Measurements from ENCODE around the gene RBM45. TPM values are rescaled to one million over a fixed set of nuclear protein-coding genes. Genes with fewer than 3 reads are reported as not detected.

The RBM45 gene
- total RNA-seq, 2 experiments from 2014 or later, result 5.7 to 5.8 TPM

Other genes starting within 250 kb of the RBM45 start
- gene PDE11A, start 39.7 kb upstream of the RBM45 start, total RNA-seq, result not detected
- 1 to 10 TPM; 1.9 to 2.3 TPM for gene OSBPL6, start 82.1 kb downstream of the RBM45 start, total RNA-seq

Data from activated naive CD4-positive, alpha-beta T cell treated with anti-CD3 and anti-CD28 coated beads for 36 hours (primary cell).